ENCODE data around the gene IFITM1.
"Not testable (repeated sequence)": the region's sequence is repeated elsewhere in the genome, so short reads cannot be mapped to it uniquely, and the experiment has no call there.

The IFITM1 gene

GRCh38 chr11:344836-345578 is 31.2 kb downstream of the IFITM1 start:
- DNase-seq (ENCODE audit: low read depth): no peak

GRCh38 chr11:346529-346928 is 32.7 kb downstream of the IFITM1 start:
- no peak for DNase-seq (ENCODE audit: low read depth)

GRCh38 chr11:349270-349954 is 35.6 kb downstream of the IFITM1 start:
- not testable (repeated sequence) for DNase-seq (ENCODE audit: low read depth)

GRCh38 chr11:350033-350722 is 36.3 kb downstream of the IFITM1 start:
- DNase-seq (ENCODE audit: low read depth): not testable (repeated sequence)

- no peak for DNase-seq (ENCODE audit: low read depth)
Measured at GRCh38 chr11:350723-351255, 36.9 kb downstream of the IFITM1 start.

GRCh38 chr11:351411-351810 is 37.6 kb downstream of the IFITM1 start:
- no peak for DNase-seq (ENCODE audit: low read depth)

GRCh38 chr11:352456-353031 is 38.7 kb downstream of the IFITM1 start:
- DNase-seq (ENCODE audit: low read depth): no peak

GRCh38 chr11:353179-353873 is 39.5 kb downstream of the IFITM1 start:
- peak; percentile 38 for DNase-seq (ENCODE audit: low read depth)

- peak; percentile 90 for DNase-seq (ENCODE audit: low read depth)
Measured at GRCh38 chr11:355581-356458, 42.0 kb downstream of the IFITM1 start.

- DNase-seq (ENCODE audit: low read depth): no peak
Measured at GRCh38 chr11:356610-357009, 42.8 kb downstream of the IFITM1 start.

GRCh38 chr11:357582-357981 is 43.7 kb downstream of the IFITM1 start:
- DNase-seq (ENCODE audit: low read depth): no peak

- DNase-seq (ENCODE audit: low read depth): no peak
Measured at GRCh38 chr11:358129-358800, 44.4 kb downstream of the IFITM1 start.

- DNase-seq (ENCODE audit: low read depth): peak; percentile 32
Measured at GRCh38 chr11:359181-359714, 45.4 kb downstream of the IFITM1 start.

- no peak for DNase-seq (ENCODE audit: low read depth)
Measured at GRCh38 chr11:360326-361280, 46.8 kb downstream of the IFITM1 start.

GRCh38 chr11:362642-363442 is 49.0 kb downstream of the IFITM1 start:
- DNase-seq (ENCODE audit: low read depth): no peak

- not testable (repeated sequence) for DNase-seq (ENCODE audit: low read depth)
Measured at GRCh38 chr11:363443-363805, 49.6 kb downstream of the IFITM1 start.

GRCh38 chr11:363948-364761 is 50.3 kb downstream of the IFITM1 start:
- DNase-seq (ENCODE audit: low read depth): peak; percentile 65
